Choroid plexus epithelial cell (primary cell): Measurements from ENCODE around the gene GIGYF1.

Experiments used
- DNase-seq: peaks from one replicate; pipeline ENCODE4 v3.0.0-alpha.2; 2010; ENCODE audit warnings: low read depth
- H3K4me3 ChIP-seq: 2 replicates; pipeline ENCODE4 v1.5.1; 2011; ENCODE audit warnings: low read depth, mild to moderate bottlenecking, control low read depth, low read length, moderate library complexity
- TF ChIP-seq, protein P1 (sequence below): conservative IDR thresholded peaks from 2 replicates; pipeline ENCODE4 v1.5.1; 2011; ENCODE audit warnings: low read depth, mild to moderate bottlenecking, control low read depth, inconsistent platforms, low read length, moderate library complexity

GIGYF1 gene

GRCh38 chr7:100686822-100687211, 7.2 kb downstream of the GIGYF1 start:
- TF ChIP-seq, protein P1, sequence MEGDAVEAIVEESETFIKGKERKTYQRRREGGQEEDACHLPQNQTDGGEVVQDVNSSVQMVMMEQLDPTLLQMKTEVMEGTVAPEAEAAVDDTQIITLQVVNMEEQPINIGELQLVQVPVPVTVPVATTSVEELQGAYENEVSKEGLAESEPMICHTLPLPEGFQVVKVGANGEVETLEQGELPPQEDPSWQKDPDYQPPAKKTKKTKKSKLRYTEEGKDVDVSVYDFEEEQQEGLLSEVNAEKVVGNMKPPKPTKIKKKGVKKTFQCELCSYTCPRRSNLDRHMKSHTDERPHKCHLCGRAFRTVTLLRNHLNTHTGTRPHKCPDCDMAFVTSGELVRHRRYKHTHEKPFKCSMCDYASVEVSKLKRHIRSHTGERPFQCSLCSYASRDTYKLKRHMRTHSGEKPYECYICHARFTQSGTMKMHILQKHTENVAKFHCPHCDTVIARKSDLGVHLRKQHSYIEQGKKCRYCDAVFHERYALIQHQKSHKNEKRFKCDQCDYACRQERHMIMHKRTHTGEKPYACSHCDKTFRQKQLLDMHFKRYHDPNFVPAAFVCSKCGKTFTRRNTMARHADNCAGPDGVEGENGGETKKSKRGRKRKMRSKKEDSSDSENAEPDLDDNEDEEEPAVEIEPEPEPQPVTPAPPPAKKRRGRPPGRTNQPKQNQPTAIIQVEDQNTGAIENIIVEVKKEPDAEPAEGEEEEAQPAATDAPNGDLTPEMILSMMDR: no peak
- DNase-seq: no peak
- no peak overlapping the region for H3K4me3 ChIP-seq

DNA sequence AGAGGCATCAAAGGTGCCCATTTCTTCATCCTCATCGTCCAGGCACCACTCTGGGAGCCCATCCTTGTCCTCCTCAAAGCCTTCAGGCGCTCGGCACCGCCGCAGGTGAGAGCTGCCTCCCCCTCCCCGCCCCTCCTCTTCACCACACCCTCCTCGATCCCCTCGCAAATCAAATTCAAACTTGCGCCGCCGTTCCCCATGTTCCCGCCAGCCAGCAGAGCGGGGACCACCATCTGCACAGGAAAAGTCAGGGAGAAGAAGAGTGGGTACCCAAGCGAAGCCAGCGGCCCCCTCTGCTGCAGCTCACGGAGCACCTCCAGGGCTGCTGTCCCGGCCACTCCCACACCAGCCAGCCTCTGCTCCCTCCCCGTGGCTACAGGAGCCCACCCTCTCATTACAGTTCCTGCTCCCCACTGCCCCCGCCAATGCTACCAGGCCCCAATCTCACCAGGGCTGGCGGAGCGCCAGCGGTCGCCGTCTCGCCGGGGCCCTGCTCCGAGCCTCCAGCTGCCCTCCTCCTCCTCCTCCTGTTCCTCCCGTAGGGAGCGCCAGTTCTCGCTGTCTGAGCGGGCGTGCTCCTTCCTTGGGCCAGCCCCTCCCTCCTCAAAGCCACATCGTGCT, 7.7 kb downstream of the GIGYF1 start:
- TF ChIP-seq, protein P1: no peak
- H3K4me3 ChIP-seq: no peak overlapping the region
- no peak for DNase-seq

- no peak for DNase-seq
- no peak overlapping the region for H3K4me3 ChIP-seq
- TF ChIP-seq, protein P1: no peak
These were observed 8.4 kb downstream of the GIGYF1 start for GRCh38 chr7:100685631-100686145.

DNA sequence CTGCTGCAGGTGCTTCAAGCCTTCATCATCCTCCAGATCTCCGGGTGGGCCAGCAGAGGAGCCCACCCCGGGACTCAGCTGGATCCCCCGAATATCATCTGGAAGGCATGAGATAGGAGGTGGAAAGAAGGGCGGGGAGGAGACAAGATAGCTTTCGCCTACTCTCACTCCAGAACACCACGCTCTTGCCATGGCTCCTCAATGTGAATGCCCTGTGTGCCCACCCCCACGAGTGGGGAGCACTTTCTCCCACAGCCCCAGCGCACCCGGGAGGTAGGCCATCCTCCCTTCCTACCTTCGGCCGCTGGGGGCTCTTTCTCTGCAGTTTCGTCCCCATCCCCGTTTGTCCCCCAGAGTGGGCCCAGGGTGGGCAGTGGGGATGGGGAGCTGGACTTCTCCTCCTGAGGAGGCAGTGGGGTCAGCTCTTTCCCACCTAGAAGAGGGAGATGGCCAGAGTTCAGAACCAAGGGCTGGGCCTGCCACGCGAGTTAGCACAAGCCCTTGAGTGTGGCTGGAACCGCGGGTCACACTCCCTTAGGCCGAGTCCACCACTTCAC, 8.9 kb downstream of the GIGYF1 start:
- DNase-seq: no peak
- TF ChIP-seq, protein P1: no peak

GRCh38 chr7:100684534-100685042, 9.5 kb downstream of the GIGYF1 start:
- TF ChIP-seq, protein P1: no peak
- no peak for DNase-seq

More for the DNA sequence above, 8.9 kb downstream of the GIGYF1 start:
- no peak overlapping the region for H3K4me3 ChIP-seq

DNA sequence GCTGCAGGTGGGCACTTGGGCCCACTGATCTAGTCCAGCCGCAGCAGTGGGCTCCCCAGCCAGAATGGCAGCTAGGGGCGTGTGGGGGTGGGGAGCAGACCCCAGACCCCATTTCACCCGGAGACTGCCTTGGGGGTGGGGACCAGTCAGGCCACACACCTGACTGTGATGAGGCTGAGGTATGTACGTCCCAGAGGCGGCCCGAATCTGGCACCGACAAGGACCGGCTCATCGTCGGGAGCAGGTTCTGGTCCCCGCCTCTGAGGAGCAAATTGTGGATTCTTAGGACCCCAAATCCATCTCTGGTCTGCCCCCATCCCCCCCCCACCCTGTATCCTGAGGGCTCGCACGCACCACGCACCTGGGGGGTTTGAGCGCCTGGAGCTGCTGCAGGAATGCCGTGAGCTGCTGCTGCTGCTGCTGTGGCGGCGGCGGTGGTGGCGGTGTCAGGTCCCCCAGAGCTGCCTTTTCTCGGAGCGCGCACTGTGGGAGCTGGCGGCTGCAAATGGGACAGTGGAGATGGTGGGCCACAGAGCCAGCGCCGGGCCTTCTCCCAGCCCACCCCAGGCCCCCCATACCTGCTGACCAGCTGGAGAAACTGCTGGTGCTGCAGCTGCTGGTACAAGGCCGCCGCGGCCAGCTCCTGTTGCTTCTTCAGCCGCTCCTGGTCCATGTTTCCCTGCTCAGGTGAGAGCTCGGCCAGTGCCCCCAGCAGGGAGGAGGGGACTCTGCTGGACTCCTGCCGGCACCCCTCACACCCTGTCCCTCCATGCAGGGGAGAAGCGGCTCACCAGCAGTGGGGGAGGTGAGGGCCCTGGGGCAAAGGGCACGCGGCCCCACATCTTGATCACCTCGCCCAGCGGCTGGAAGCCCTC, 10.2 kb downstream of the GIGYF1 start:
- TF ChIP-seq, protein P1: no peak
- no peak overlapping the region for H3K4me3 ChIP-seq
- DNase-seq: no peak

More at GRCh38 chr7:100684534-100685042, 9.5 kb downstream of the GIGYF1 start:
- H3K4me3 ChIP-seq: no peak overlapping the region
